GM12873 (cell line): Measurements from ENCODE around the gene BHLHA15.

Experiments used
- CTCF ChIP-seq: IDR thresholded peaks from 2 replicates; pipeline ENCODE4 v1.5.1; 2012; ENCODE audit warnings: low read depth, mild to moderate bottlenecking, moderate library complexity, low read length, control low read depth; ENCODE audit not compliant: insufficient read depth; ENCODE audit errors: missing control alignments

BHLHA15 gene

GRCh38 chr7:98211221-98211675, at the start of gene BHLHA15:
BHLHA15 (plus strand) TSS chr7:98211439; CDS start chr7:98212310, 871 bp downstream.
- TF ChIP-seq CTCF: no peak

- no peak for TF ChIP-seq CTCF
Measured at GRCh38 chr7:98162758-98163157, 48.5 kb upstream of the BHLHA15 start.

- no peak for TF ChIP-seq CTCF
Measured at GRCh38 chr7:98163269-98163668, 48.0 kb upstream of the BHLHA15 start.

- no peak for TF ChIP-seq CTCF
Measured at GRCh38 chr7:98163704-98164494, 47.3 kb upstream of the BHLHA15 start.

GRCh38 chr7:98165827-98166667, 45.2 kb upstream of the BHLHA15 start:
- TF ChIP-seq CTCF: peak; percentile 68

- no peak for TF ChIP-seq CTCF
Measured at GRCh38 chr7:98166668-98166970, 44.6 kb upstream of the BHLHA15 start.

GRCh38 chr7:98167653-98168052, 43.6 kb upstream of the BHLHA15 start:
- TF ChIP-seq CTCF: no peak
